Pancreas (tissue), 10 donors: Measurements from ENCODE around the gene RAB26. TPM values are rescaled to one million over a fixed set of nuclear protein-coding genes. Genes with fewer than 3 reads are reported as not detected.
A peak's percentile ranks its signal among the peaks of the same experiment; 100 is the strongest.
"Not testable (repeated sequence)": the region's sequence is repeated elsewhere in the genome, so short reads cannot be mapped to it uniquely, and the experiment has no call there.

Experiments used
- ATAC-seq, 4 donors: fragments of 200-7000 bp; cut with Tn5 transposase; one replicate each; pipeline versions ENCODE4 v1.8.0 to v1.9.1; 2020; ENCODE audit warnings: mild to moderate bottlenecking in 4 of 4, moderate library complexity in 4 of 4
- DNase-seq, 6 donors: peaks; one replicate each; pipeline ENCODE4 v3.0.0-alpha.2; 2020
- FAIRE-seq: peaks from 2 replicates; lab custom pipeline; 2012; peaks lifted over from hg19 to GRCh38; lab: Jason Lieb, UNC
- H3K27ac ChIP-seq, 4 donors: fragments of 200-600 bp; sonication (generic); 1 replicate in 3 of 4; 2 replicates in 1 of 4; pipeline versions ENCODE4 v1.5.0 to v1.8.0; 2020
- H3K27me3 ChIP-seq, 4 donors: fragments of 200-600 bp; one replicate each; pipeline ENCODE4 v1.8.0; 2021
- H3K36me3 ChIP-seq, 3 donors: fragments of 200-600 bp; sonication (generic) in 1 of 3; one replicate each; pipeline versions ENCODE4 v1.5.0 to v1.8.0; 2020 to 2021
- H3K4me1 ChIP-seq, 3 donors: fragments of 200-600 bp; one replicate each; pipeline ENCODE4 v1.8.0; 2021
- H3K4me3 ChIP-seq, 4 donors: fragments of 200-600 bp; sonication (generic) in 2 of 4; one replicate each; pipeline versions ENCODE4 v1.5.0 to v1.8.0; 2020 to 2021
- H3K9me3 ChIP-seq, 4 donors: fragments of 200-600 bp; one replicate each; pipeline ENCODE4 v1.8.0; 2021
- WGBS, 2 donors: extraction: QIAGEN DNeasy Blood & Tissue Kit; methylation state at CpG; one replicate each; pipeline ENCODE4 v1.1.7; 2013; 5-methylcytosine and 5-hydroxymethylcytosine counted together
- intact Hi-C, 3 donors: fragments of 100-400 bp; cut with DNase I; formaldehyde crosslinking; loops; one replicate each; pipeline versions ENCODE4 v1.11.1 to v1.14.2; 2022
- polyA plus RNA-seq, 2 donors: library from polyadenylated mRNA; stranded (reverse); fragments of 200-250 nt; gene quantifications; one replicate each; pipeline ENCODE4 v1.2.3, GENCODE V29; 2013
- total RNA-seq, 6 donors: library from RNA; stranded (reverse); fragmentation: NEBNext Ultra II Directional in 4 of 6; extraction: Animal tissue kit (Norgen Biotek cat#: 25700) in 4 of 6; gene quantifications; one replicate each; pipeline versions ENCODE4 v1.2.1 to v1.2.4, GENCODE V29; 2021 to 2023
- donor health status: healthy with polysubstance abuse.
- donor health status: DM: no; HTN: no; CAD: no; lungs with moderate emphysema.
- donor health status: DM: no; HTN: no; CAD: no.
- donor health status: control.
- donor health status: control.
- donor health status: Bipolar disorder and iron deficiency.
- donor health status: DM: yes; HTN: yes; CAD: no.
- donor health status: DM: no; HTN: no; CAD: no.
- donor health status: DM: no; HTN: no; CAD: no.
- donor health status: DM: yes; HTN: yes; CAD: no.

The RAB26 gene
- total and polyA plus RNA-seq, 8 donors, result 19.2 to 255 (median 33.6) TPM

GRCh38 chr16:2108446-2109270 is 39.8 kb upstream of the RAB26 start:
- H3K36me3 ChIP-seq, H3K27ac ChIP-seq, H3K4me1 ChIP-seq, H3K4me3 ChIP-seq, H3K27me3 ChIP-seq, H3K9me3 ChIP-seq, intact Hi-C loops, FAIRE-seq: not testable (repeated sequence)
- DNase-seq (peak in 1 of 6 donors; percentile 58), ATAC-seq (peak in 3 of 4 donors; percentile 13 to 24 (median 19))
- 96 to 97% methylated on average over 65 to 73 of the region's 73 CpGs for WGBS, 2 donors

- H3K27ac ChIP-seq, intact Hi-C loops, H3K4me1 ChIP-seq, H3K9me3 ChIP-seq, H3K27me3 ChIP-seq, H3K4me3 ChIP-seq, FAIRE-seq, DNase-seq: not testable (repeated sequence)
- peak in 1 of 4 donors; percentile 14 for ATAC-seq
- 95 to 97% methylated on average over 25 of the region's 25 CpGs for WGBS, 2 donors
- H3K36me3 ChIP-seq, result peaks cover 0 to 12% (median 0%) of the 10 kb centered on the region in 3 donors
Measured at GRCh38 chr16:2109271-2109580, 39.2 kb upstream of the RAB26 start.

- H3K27ac ChIP-seq, H3K4me1 ChIP-seq, H3K27me3 ChIP-seq, H3K9me3 ChIP-seq, H3K4me3 ChIP-seq, DNase-seq, intact Hi-C loops, FAIRE-seq: not testable (repeated sequence)
- 94 to 95% methylated on average over 21 to 23 of the region's 23 CpGs for WGBS, 2 donors
- peaks cover 0 to 12% (median 0%) of the 10 kb centered on the region in 3 donors for H3K36me3 ChIP-seq
- peak in 3 of 4 donors; percentile 9 to 16 (median 12) for ATAC-seq
Measured at GRCh38 chr16:2109872-2110271, 38.6 kb upstream of the RAB26 start.

- ATAC-seq (peak in 1 of 4 donors; percentile 14), DNase-seq (peak in 1 of 6 donors; percentile 51)
- FAIRE-seq, H3K27ac ChIP-seq, H3K9me3 ChIP-seq, H3K27me3 ChIP-seq, H3K4me1 ChIP-seq, H3K4me3 ChIP-seq, intact Hi-C loops: not testable (repeated sequence)
- WGBS, 2 donors, result 94 to 96% methylated on average over 39 to 42 of the region's 43 CpGs
- peaks cover 0 to 12% (median 0%) of the 10 kb centered on the region in 3 donors for H3K36me3 ChIP-seq
Measured at GRCh38 chr16:2110332-2111008, 38.0 kb upstream of the RAB26 start.

- peaks cover 0 to 12% (median 0%) of the 10 kb centered on the region in 3 donors for H3K36me3 ChIP-seq
- H3K9me3 ChIP-seq, H3K27ac ChIP-seq, intact Hi-C loops, FAIRE-seq, H3K4me1 ChIP-seq, H3K4me3 ChIP-seq, H3K27me3 ChIP-seq: not testable (repeated sequence)
- WGBS, 2 donors, result 95 to 98% methylated on average over 34 to 36 of the region's 36 CpGs
- peak in 1 of 4 donors; percentile 8 for ATAC-seq
- DNase-seq, result peak in 1 of 6 donors; percentile 68
Measured at GRCh38 chr16:2111009-2111353, 37.4 kb upstream of the RAB26 start.

- H3K9me3 ChIP-seq, H3K4me1 ChIP-seq, H3K27ac ChIP-seq, intact Hi-C loops, H3K4me3 ChIP-seq, FAIRE-seq, H3K27me3 ChIP-seq: not testable (repeated sequence)
- ATAC-seq, result peak in 1 of 4 donors; percentile 24
- WGBS, 2 donors, result 94 to 95% methylated on average over 48 to 65 of the region's 65 CpGs
- H3K36me3 ChIP-seq, result peaks cover 0 to 12% (median 0%) of the 10 kb centered on the region in 3 donors
- DNase-seq, result peak in 1 of 6 donors; percentile 62
Measured at GRCh38 chr16:2111412-2112335, 36.8 kb upstream of the RAB26 start.

GRCh38 chr16:2112539-2113106 is 35.8 kb upstream of the RAB26 start:
- intact Hi-C loops, H3K27ac ChIP-seq, ATAC-seq, FAIRE-seq, H3K4me1 ChIP-seq, H3K27me3 ChIP-seq, H3K9me3 ChIP-seq, H3K4me3 ChIP-seq: not testable (repeated sequence)
- 88 to 91% methylated on average over 24 to 30 of the region's 30 CpGs for WGBS, 2 donors
- peaks cover 0 to 12% (median 0%) of the 10 kb centered on the region in 3 donors for H3K36me3 ChIP-seq
- peak in 1 of 6 donors; percentile 56 for DNase-seq

GRCh38 chr16:2114225-2114624 is 34.2 kb upstream of the RAB26 start:
- H3K27me3 ChIP-seq, H3K9me3 ChIP-seq, ATAC-seq, DNase-seq, H3K4me3 ChIP-seq, H3K27ac ChIP-seq, FAIRE-seq, H3K4me1 ChIP-seq, intact Hi-C loops: not testable (repeated sequence)
- WGBS, 2 donors, result 95 to 96% methylated on average over 25 to 26 of the region's 26 CpGs
- H3K36me3 ChIP-seq, result peaks cover 0 to 12% (median 0%) of the 10 kb centered on the region in 3 donors

GRCh38 chr16:2114885-2115590 is 33.4 kb upstream of the RAB26 start:
- peak in 1 of 6 donors; percentile 67 for DNase-seq
- ATAC-seq, FAIRE-seq, H3K27ac ChIP-seq, H3K4me1 ChIP-seq, intact Hi-C loops, H3K27me3 ChIP-seq, H3K4me3 ChIP-seq, H3K9me3 ChIP-seq: not testable (repeated sequence)
- 87 to 88% methylated on average over 22 to 33 of the region's 34 CpGs for WGBS, 2 donors
- peaks cover 0 to 12% (median 0%) of the 10 kb centered on the region in 3 donors for H3K36me3 ChIP-seq
